Parathyroid adenoma (tissue), 2 donors: ENCODE results near the gene TSPAN18.

Experiments
- H2AFZ ChIP-seq: fragments of 300-600 bp; sonication (generic); one replicate; pipeline ENCODE4 v1.7.0; 2017; ENCODE audit warnings: antibody characterized with exemption, mild to moderate bottlenecking
- H3K27ac ChIP-seq: fragments of 300-600 bp; sonication (generic); one replicate; pipeline ENCODE4 v1.7.0; 2017
- H3K27me3 ChIP-seq: fragments of 300-600 bp; sonication (generic); one replicate; pipeline ENCODE4 v1.7.0; 2017; ENCODE audit warnings: low read length; ENCODE audit not compliant: control insufficient read depth, insufficient read depth
- H3K36me3 ChIP-seq: fragments of 300-600 bp; sonication (generic); one replicate; pipeline ENCODE4 v1.7.0; 2017; ENCODE audit warnings: low read length; ENCODE audit not compliant: control insufficient read depth, insufficient read depth
- H3K4me1 ChIP-seq: fragments of 300-600 bp; sonication (generic); one replicate; pipeline ENCODE4 v1.7.0; 2017; ENCODE audit warnings: control low read depth
- H3K4me2 ChIP-seq: fragments of 300-600 bp; sonication (generic); one replicate; pipeline ENCODE4 v1.7.0; 2017; ENCODE audit warnings: low read length
- H3K4me3 ChIP-seq: fragments of 300-600 bp; sonication (generic); one replicate; pipeline ENCODE4 v1.7.0; 2017; ENCODE audit warnings: low read depth, low read length
- H3K79me2 ChIP-seq: fragments of 300-600 bp; sonication (generic); one replicate; pipeline ENCODE4 v1.7.0; 2017; ENCODE audit warnings: control low read depth
- H3K9ac ChIP-seq: fragments of 300-600 bp; sonication (generic); one replicate; pipeline ENCODE4 v1.7.0; 2017; ENCODE audit warnings: mild to moderate bottlenecking
- H3K9me3 ChIP-seq: fragments of 300-600 bp; sonication (generic); one replicate; pipeline ENCODE4 v1.7.0; 2017; ENCODE audit warnings: low read length; ENCODE audit not compliant: control insufficient read depth
- TF ChIP-seq, protein P1 (sequence below): fragments of 300-600 bp; sonication (generic); IDR thresholded peaks from one replicate; pipeline ENCODE4 v1.7.0; 2017; ENCODE audit warnings: antibody characterized with exemption, mild to moderate bottlenecking
- donor health status: primary hyperparathyroidism.

TSPAN18 gene

DNA sequence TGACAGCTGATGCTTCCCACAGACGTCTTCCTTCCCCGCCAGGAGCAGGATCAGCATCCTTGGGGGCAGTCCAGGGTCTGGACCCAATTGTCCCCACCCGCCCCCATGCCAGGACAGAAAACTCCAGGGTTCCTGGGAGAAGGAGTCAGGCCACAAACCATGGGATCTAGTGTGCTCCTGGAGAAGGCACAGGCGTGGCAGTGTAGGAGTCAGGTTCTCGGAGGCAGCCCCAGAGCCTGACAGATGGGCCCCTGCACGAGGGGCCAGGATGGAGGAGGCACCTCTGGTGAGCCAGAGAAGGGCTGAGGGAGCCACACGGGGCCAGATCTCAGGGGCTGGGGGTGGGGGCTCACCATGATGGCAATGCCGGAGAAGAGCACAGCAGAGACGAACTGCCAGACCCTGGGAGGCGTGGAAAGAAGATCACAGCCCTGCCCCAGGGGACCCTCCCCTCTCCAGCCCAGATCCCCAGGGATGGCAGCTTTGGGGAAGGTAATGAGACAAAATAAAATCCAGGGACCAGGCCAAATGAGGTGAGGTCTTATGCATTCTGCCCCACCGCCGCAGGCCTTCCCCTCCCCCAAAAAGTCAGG lies 210.3 kb downstream of the TSPAN18 start:
- H3K4me1 ChIP-seq, result no peaks in the 10 kb centered on the region
- no peaks in the 10 kb centered on the region for H3K9me3 ChIP-seq
- no peaks in the 10 kb centered on the region for H3K36me3 ChIP-seq
- TF ChIP-seq, protein P1, sequence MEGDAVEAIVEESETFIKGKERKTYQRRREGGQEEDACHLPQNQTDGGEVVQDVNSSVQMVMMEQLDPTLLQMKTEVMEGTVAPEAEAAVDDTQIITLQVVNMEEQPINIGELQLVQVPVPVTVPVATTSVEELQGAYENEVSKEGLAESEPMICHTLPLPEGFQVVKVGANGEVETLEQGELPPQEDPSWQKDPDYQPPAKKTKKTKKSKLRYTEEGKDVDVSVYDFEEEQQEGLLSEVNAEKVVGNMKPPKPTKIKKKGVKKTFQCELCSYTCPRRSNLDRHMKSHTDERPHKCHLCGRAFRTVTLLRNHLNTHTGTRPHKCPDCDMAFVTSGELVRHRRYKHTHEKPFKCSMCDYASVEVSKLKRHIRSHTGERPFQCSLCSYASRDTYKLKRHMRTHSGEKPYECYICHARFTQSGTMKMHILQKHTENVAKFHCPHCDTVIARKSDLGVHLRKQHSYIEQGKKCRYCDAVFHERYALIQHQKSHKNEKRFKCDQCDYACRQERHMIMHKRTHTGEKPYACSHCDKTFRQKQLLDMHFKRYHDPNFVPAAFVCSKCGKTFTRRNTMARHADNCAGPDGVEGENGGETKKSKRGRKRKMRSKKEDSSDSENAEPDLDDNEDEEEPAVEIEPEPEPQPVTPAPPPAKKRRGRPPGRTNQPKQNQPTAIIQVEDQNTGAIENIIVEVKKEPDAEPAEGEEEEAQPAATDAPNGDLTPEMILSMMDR, result no peak
- H3K4me2 ChIP-seq, result no peak overlapping the region
- no peak overlapping the region for H3K4me3 ChIP-seq
- H3K79me2 ChIP-seq, result no peaks in the 10 kb centered on the region
- no peak overlapping the region for H3K27ac ChIP-seq
- H3K9ac ChIP-seq, result no peak overlapping the region
- no peak overlapping the region for H2AFZ ChIP-seq
- H3K27me3 ChIP-seq, result no peaks in the 10 kb centered on the region

DNA sequence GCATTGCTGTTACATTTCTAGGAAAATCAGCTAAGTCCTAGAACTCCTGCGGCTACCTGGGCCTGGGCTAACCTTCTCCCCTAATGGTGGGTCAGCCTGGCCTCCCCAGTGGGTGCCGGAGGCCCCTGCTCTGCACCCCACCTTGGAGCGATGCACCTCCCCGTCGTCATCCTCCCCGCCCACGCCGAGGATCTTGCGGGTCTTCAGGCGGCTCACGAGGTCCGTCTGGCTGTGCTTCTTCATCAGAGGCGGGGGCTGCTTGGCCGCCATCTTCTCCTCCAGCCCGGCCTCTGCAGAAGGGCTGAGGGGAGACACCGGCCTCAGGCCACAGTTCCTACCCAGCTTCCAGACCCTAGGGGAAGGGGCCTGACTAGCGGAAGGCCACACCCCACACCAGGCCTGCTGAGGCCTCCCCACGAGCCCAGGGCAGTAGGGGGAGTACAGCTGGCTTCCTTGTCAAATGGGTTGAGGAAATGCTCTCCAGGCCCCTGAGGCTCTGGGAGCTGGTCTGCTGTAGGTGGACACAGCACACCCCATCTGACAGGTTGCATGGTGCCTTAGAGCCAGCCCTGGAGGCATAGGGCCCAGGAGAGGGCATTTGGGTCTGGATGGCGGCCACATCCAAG lies 211.4 kb downstream of the TSPAN18 start:
- Histone ChIP-seq H3K27ac (no peak overlapping the region), H2AFZ (no peak overlapping the region), H3K27me3 (no peaks in the 10 kb centered on the region), H3K36me3 (no peaks in the 10 kb centered on the region), H3K4me2 (no peak overlapping the region), H3K4me3 (no peak overlapping the region), H3K79me2 (no peaks in the 10 kb centered on the region), H3K9ac (no peak overlapping the region), H3K9me3 (no peaks in the 10 kb centered on the region), H3K4me1 (no peaks in the 10 kb centered on the region)
- TF ChIP-seq, protein P1, result no peak

DNA sequence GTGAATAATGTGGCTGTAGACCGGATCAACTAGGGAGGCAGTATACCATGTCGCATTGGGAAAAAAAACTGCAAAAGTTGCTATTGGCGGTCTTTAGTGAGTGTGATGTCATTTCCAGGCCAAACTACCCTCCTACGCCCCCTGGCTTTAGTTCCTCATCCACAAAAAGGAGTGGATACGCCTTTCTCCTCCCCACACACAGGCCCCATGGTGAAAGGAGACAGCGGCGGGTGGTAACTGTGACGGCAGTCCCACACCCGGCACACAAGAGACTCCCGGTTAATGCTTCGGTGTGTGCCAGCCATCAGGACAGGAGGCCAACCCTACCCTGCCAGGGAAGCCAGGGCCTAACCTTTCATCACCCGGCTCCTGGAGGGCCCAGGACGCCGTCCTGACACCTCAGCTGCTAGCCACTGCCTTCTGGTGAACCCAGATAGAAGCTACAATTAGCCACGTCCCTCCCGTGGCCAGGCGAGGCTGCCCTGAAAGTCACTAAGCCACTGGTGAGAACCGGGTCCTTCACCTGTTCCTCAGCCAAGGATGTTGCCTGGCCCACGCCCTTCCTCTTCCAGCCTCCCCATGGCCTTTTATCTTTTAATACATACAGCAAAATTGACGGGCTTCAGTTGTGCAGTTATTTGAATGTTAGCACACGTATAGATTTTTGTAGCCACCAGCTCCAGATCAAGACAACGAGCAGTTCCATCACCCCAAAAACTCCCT lies 213.1 kb downstream of the TSPAN18 start:
- H3K27me3 ChIP-seq, result no peaks in the 10 kb centered on the region
- H3K36me3 ChIP-seq, result no peaks in the 10 kb centered on the region
- H3K27ac ChIP-seq, result no peak overlapping the region
- H3K9me3 ChIP-seq, result no peaks in the 10 kb centered on the region
- no peak overlapping the region for H3K4me3 ChIP-seq
- H3K4me2 ChIP-seq, result no peak overlapping the region
- no peak overlapping the region for H3K9ac ChIP-seq
- TF ChIP-seq, protein P1, result no peak
- H3K4me1 ChIP-seq, result no peaks in the 10 kb centered on the region
- no peaks in the 10 kb centered on the region for H3K79me2 ChIP-seq
- H2AFZ ChIP-seq, result no peak overlapping the region

DNA sequence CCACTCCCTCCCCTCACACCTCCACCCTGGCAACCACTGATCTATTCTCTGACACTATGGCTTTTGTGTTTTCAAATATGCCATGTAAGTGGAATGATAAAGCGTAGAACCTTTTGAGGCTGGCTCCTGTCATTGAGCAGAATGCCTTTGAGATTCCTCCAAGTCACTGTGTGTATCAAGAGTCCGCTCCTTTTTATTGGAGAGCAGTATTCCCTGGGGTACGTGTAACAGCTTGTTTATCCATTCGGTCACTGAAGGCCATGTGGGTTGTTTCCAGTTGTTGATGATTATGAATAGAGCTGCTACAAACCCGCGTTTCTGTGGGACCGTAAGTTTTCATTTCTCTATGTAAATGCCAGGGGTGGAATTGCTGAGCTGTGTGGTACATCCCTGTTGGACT lies 213.6 kb downstream of the TSPAN18 start:
- H3K36me3 ChIP-seq, result no peaks in the 10 kb centered on the region
- no peaks in the 10 kb centered on the region for H3K9me3 ChIP-seq
- TF ChIP-seq, protein P1, result no peak
- H3K4me1 ChIP-seq, result no peaks in the 10 kb centered on the region
- H3K27me3 ChIP-seq, result no peaks in the 10 kb centered on the region
- H2AFZ ChIP-seq, result no peak overlapping the region
- no peak overlapping the region for H3K9ac ChIP-seq
- no peak overlapping the region for H3K4me3 ChIP-seq
- no peaks in the 10 kb centered on the region for H3K79me2 ChIP-seq
- H3K4me2 ChIP-seq, result no peak overlapping the region
- no peak overlapping the region for H3K27ac ChIP-seq
